ENCODE results near the gene ABHD15. TPM values are rescaled to one million over a fixed set of nuclear protein-coding genes. Genes with fewer than 3 reads are reported as not detected.

Gene ABHD15
- total RNA-seq, 2 donors from 2014 or later = 9.2 to 11.9 TPM

GRCh38 chr17:29563816-29564215, 3.0 kb downstream of the ABHD15 start:
- no peak for TF ChIP-seq POLR2A (IDR thresholded peaks at IDR 0.05)
- TF ChIP-seq, protein P1, sequence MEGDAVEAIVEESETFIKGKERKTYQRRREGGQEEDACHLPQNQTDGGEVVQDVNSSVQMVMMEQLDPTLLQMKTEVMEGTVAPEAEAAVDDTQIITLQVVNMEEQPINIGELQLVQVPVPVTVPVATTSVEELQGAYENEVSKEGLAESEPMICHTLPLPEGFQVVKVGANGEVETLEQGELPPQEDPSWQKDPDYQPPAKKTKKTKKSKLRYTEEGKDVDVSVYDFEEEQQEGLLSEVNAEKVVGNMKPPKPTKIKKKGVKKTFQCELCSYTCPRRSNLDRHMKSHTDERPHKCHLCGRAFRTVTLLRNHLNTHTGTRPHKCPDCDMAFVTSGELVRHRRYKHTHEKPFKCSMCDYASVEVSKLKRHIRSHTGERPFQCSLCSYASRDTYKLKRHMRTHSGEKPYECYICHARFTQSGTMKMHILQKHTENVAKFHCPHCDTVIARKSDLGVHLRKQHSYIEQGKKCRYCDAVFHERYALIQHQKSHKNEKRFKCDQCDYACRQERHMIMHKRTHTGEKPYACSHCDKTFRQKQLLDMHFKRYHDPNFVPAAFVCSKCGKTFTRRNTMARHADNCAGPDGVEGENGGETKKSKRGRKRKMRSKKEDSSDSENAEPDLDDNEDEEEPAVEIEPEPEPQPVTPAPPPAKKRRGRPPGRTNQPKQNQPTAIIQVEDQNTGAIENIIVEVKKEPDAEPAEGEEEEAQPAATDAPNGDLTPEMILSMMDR (IDR thresholded peaks at IDR 0.05) = no peak
- 92 to 98% methylated on average over 3 of the region's 3 CpGs for WGBS, 2 donors
- Histone ChIP-seq H3K27me3 (no peaks in the 10 kb centered on the region), H3K9me3 (no peaks in the 10 kb centered on the region), H3K36me3 (replicated peaks in 1 of 2; ENCODE audit: insufficient read depth in 1 of 2, low read depth in 2 of 2) (no peaks in the 10 kb centered on the region), H3K27ac (no peak overlapping the region), H3K4me1 (peaks cover 35% of the 10 kb centered on the region), H3K4me3 (no peak overlapping the region)
- DNase-seq (no peak), ATAC-seq (no peak)
- intact Hi-C loops (cut with DNase I) = no loop called here

DNA sequence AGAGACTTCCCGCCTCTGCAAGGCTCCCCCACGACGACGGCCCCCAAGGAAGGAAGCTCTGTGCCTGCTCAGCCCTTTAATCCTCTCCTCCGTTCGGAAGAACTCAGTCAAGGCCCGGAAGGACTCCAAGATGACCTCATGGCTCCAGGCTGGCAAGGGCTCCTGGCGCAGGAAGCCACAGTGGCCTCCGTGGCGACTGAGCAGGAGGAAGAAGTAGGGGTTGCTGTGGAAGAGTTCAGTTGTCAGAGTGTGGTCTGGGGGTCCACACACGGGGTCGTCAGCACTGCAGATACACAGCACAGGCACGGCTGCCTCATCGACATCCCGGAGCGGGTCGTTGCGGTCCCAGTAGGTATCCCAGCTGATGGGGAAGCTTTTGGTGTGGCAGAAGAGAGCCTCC, 4.2 kb downstream of the ABHD15 start:
- WGBS, 2 donors = 81 to 88% methylated on average over 15 to 18 of the region's 18 CpGs
- Histone ChIP-seq H3K27me3 (no peaks in the 10 kb centered on the region), H3K4me3 (no peak overlapping the region), H3K4me1 (peaks cover 31% of the 10 kb centered on the region), H3K9me3 (no peaks in the 10 kb centered on the region), H3K36me3 (replicated peaks in 1 of 2; ENCODE audit: insufficient read depth in 1 of 2, low read depth in 2 of 2) (no peaks in the 10 kb centered on the region), H3K27ac (no peak overlapping the region)
- no peak for DNase-seq
- TF ChIP-seq, protein P1 (IDR thresholded peaks at IDR 0.05) = no peak
- intact Hi-C loops (cut with DNase I) = no loop called here
- ATAC-seq = no peak

DNA sequence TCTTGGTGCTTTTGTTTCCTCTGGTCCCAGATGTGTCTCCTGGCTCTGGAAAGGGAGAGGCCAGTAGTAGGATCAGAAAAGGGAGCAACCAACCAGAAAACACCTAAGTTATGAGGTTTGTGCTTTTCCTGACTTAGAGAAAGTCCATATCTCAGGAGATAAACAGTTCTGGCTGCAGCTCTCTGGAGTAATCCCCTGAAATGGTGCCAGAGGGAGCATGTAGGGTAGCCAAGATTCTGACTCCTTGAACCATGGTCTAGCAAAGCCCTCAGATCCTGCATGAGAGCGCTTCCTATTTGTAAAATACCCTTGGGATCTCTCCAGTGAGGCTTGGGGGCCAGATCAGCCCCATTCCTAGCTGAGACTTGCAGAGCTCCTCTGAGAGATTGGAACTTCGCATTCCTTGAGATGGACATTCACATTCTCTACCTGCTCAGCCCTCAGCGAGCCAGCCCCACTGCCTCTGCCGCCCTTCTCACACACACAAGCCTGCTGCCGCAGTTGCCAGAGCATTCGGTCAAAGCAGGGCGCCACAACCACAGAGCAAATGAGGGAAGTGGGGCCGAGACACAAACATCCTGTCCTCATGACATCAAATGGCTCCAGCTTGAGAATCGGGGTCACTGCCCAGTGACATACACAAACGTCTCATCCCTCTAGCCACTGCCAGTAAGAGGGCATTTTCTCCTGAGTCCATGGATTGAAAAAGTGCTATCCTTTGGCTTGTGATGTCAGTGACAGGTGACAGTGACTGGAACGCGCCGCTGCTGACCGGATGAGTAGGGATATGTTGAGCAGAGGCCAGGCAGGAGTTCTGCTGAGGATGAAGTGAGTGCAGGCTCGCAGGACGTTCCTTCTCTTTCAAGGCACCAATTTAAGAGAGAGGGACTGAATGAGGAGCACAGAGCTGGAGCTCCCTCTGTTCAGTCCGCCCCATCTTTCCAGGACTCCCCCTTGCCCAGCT, 5.0 kb downstream of the ABHD15 start:
- TF ChIP-seq, protein P1 (IDR thresholded peaks at IDR 0.05) = no peak
- TF ChIP-seq POLR2A (IDR thresholded peaks at IDR 0.05) = peak in 1 of 3 donors; percentile 38
- Histone ChIP-seq H3K36me3 (replicated peaks in 1 of 2; ENCODE audit: insufficient read depth in 1 of 2, low read depth in 2 of 2) (no peaks in the 10 kb centered on the region), H3K4me3 (no peak overlapping the region), H3K27ac (no peak overlapping the region), H3K27me3 (no peaks in the 10 kb centered on the region), H3K9me3 (no peaks in the 10 kb centered on the region), H3K4me1 (peaks cover 32% of the 10 kb centered on the region)
- intact Hi-C loops (cut with DNase I) = no loop called here
- DNase-seq = peak in 1 of 4 donors; percentile 62
- no peak for ATAC-seq
- WGBS, 2 donors = 83 to 86% methylated on average over 11 to 17 of the region's 17 CpGs

- TF ChIP-seq, protein P1 (IDR thresholded peaks at IDR 0.05) = no peak
- TF ChIP-seq POLR2A (IDR thresholded peaks at IDR 0.05) = peak in 1 of 3 donors; percentile 7
- no peaks in the 10 kb centered on the region for H3K36me3 ChIP-seq (replicated peaks in 1 of 2; ENCODE audit: insufficient read depth in 1 of 2, low read depth in 2 of 2)
- H3K4me3 ChIP-seq = no peak overlapping the region
- H3K27ac ChIP-seq = peak overlapping the region in 1 of 4 donors; percentile 42
- H3K27me3 ChIP-seq = no peaks in the 10 kb centered on the region
- 70 to 91% methylated on average over 6 of the region's 6 CpGs for WGBS, 2 donors
- DNase-seq (no peak), ATAC-seq (no peak)
- H3K9me3 ChIP-seq = no peaks in the 10 kb centered on the region
- H3K4me1 ChIP-seq = peaks cover 34% of the 10 kb centered on the region
- intact Hi-C loops (cut with DNase I) = no loop called here
Observed at GRCh38 chr17:29560316-29560715, 6.5 kb downstream of the ABHD15 start.
